Endothelial cell of umbilical vein (primary cell): ENCODE results near the gene KIAA1958. TPM values are rescaled to one million over a fixed set of nuclear protein-coding genes. Genes with fewer than 3 reads are reported as not detected.

ENCODE experiments used
- BruUV-seq: library from RNA; stranded (reverse); fragments of 400-500 nt; replicated peaks from 2 replicates; lab custom pipeline; 2021; lab: Mats Ljungman, UMichigan
- CTCF ChIA-PET: fragments of 300-600, 350-600 bp; sonication (Branson Sonifier 250); formaldehyde crosslinking; loops from one replicate; lab custom pipeline; 2021; ENCODE audit warnings: antibody characterized with exemption, inconsistent platforms; lab: Charles Lee
- POLR2A ChIA-PET: fragments of 300-600, 350-600 bp; sonication (Branson Sonifier 250); formaldehyde crosslinking; loops from one replicate; lab custom pipeline; 2021; ENCODE audit warnings: antibody characterized with exemption, inconsistent platforms; lab: Charles Lee
- DNase-seq: peaks from one replicate; pipeline ENCODE4 v3.0.0-alpha.2; 2011; ENCODE audit warnings: low read depth, low spot score
- FAIRE-seq: peaks from 2 replicates; lab custom pipeline; 2011; peaks lifted over from hg19 to GRCh38; lab: Jason Lieb, UNC
- H2AFZ ChIP-seq: 2 replicates; pipeline ENCODE4 v1.6.0; 2012; ENCODE audit warnings: low read depth, low read length, control low read depth, inconsistent platforms
- H3K27ac ChIP-seq: 2 replicates; pipeline ENCODE4 v1.5.1; 2011; ENCODE audit warnings: low read depth, mild to moderate bottlenecking, control low read depth, low read length, moderate library complexity; ENCODE audit not compliant: insufficient read depth
- H3K27me3 ChIP-seq, 2 experiments: 2 replicates each; pipeline versions ENCODE4 v1.6.0 to v1.6.1; 2011; ENCODE audit warnings: low read length in 2 of 2, mixed read lengths in 1 of 2; ENCODE audit not compliant: control insufficient read depth in 2 of 2, insufficient read depth in 2 of 2
- H3K36me3 ChIP-seq, 2 experiments: 2 replicates in 1 of 2; 3 replicates in 1 of 2; pipeline ENCODE4 v1.5.1; 2011; ENCODE audit warnings: low read length in 2 of 2, mild to moderate bottlenecking in 1 of 2, moderate library complexity in 1 of 2; ENCODE audit not compliant: control insufficient read depth in 2 of 2, insufficient read depth in 2 of 2; ENCODE audit errors: extremely low read depth in 1 of 2
- H3K4me1 ChIP-seq: 3 replicates; pipeline ENCODE4 v1.5.1; 2011; ENCODE audit warnings: mild to moderate bottlenecking, low read length; ENCODE audit not compliant: control insufficient read depth, insufficient read depth; ENCODE audit errors: extremely low read depth
- H3K4me2 ChIP-seq: 2 replicates; pipeline ENCODE4 v1.6.1; 2011; ENCODE audit warnings: low read length, control low read depth, mixed read lengths; ENCODE audit not compliant: insufficient read depth
- H3K4me3 ChIP-seq, 3 experiments: fragments of 200-600 bp in 1 of 3; sonication (generic), shearing (Covaris generic) in 1 of 3; replicated peaks in 1 of 3; 2 replicates each; pipeline ENCODE4 v1.5.1; 2011 to 2016; ENCODE audit warnings: control low read depth in 3 of 3, low read length in 3 of 3, mild to moderate bottlenecking in 2 of 3, inconsistent platforms in 1 of 3, low read depth in 1 of 3, moderate library complexity in 1 of 3; ENCODE audit not compliant: insufficient read depth in 1 of 3
- H3K79me2 ChIP-seq: 2 replicates; pipeline ENCODE4 v1.6.0; 2012; ENCODE audit warnings: low read length, inconsistent platforms; ENCODE audit not compliant: control insufficient read depth, insufficient read depth
- H3K9ac ChIP-seq: replicated peaks from 2 replicates; pipeline ENCODE3; 2011; ENCODE audit warnings: low read length, control low read depth; ENCODE audit not compliant: insufficient read depth; ENCODE audit errors: extremely low read depth
- H3K9me1 ChIP-seq: replicated peaks from 3 replicates; pipeline ENCODE4 v1.6.0; 2011; ENCODE audit warnings: mild to moderate bottlenecking, low read length; ENCODE audit not compliant: control insufficient read depth, insufficient read depth; ENCODE audit errors: extremely low read depth
- H3K9me3 ChIP-seq: replicated peaks from 2 replicates; pipeline ENCODE4 v1.5.1; 2012; ENCODE audit warnings: low read length, inconsistent platforms; ENCODE audit not compliant: control insufficient read depth, insufficient read depth
- H4K20me1 ChIP-seq: replicated peaks from 2 replicates; pipeline ENCODE3; 2011; ENCODE audit warnings: mild to moderate bottlenecking, low read length; ENCODE audit not compliant: control insufficient read depth, insufficient read depth; ENCODE audit errors: extremely low read depth
- CTCF ChIP-seq, 2 donors: IDR thresholded peaks; 1 replicate in 1 of 2; 2 replicates in 1 of 2; pipeline ENCODE4 v1.5.1; 2011; ENCODE audit warnings: low read length in 2 of 2, mild to moderate bottlenecking in 2 of 2, moderate library complexity in 2 of 2, control low read depth in 1 of 2, inconsistent platforms in 1 of 2, low read depth in 1 of 2; ENCODE audit not compliant: insufficient read depth in 1 of 2; ENCODE audit errors: extremely low read depth in 1 of 2
- EZH2 ChIP-seq: IDR thresholded peaks from 2 replicates; pipeline ENCODE4 v1.6.1; 2012; ENCODE audit warnings: borderline replicate concordance, low read depth, mild to moderate bottlenecking, moderate library complexity, low read length, inconsistent platforms; ENCODE audit not compliant: severe bottlenecking
- FOS ChIP-seq: IDR thresholded peaks from 2 replicates; pipeline ENCODE4 v1.6.1; 2011; ENCODE audit warnings: mild to moderate bottlenecking, low read length, moderate library complexity, borderline replicate concordance; ENCODE audit not compliant: insufficient read depth
- GATA2 ChIP-seq: IDR thresholded peaks from 2 replicates; pipeline ENCODE4 v1.7.0; 2011; ENCODE audit warnings: low read depth, mild to moderate bottlenecking, moderate library complexity, mixed read lengths, low read length; ENCODE audit not compliant: insufficient read length, insufficient read depth
- JUN ChIP-seq: IDR thresholded peaks from 2 replicates; pipeline ENCODE4 v1.6.1; 2011; ENCODE audit warnings: borderline replicate concordance, low read depth; ENCODE audit not compliant: insufficient read length, insufficient read depth
- MAX ChIP-seq: IDR thresholded peaks from 2 replicates; pipeline ENCODE4 v1.6.1; 2011; ENCODE audit not compliant: insufficient read depth, insufficient read length
- MYC ChIP-seq: IDR thresholded peaks from one replicate; pipeline ENCODE4 v1.6.1; 2011; ENCODE audit warnings: mild to moderate bottlenecking, low read depth, low read length
- POLR2A ChIP-seq: IDR thresholded peaks from 2 replicates; pipeline ENCODE4 v1.6.1; 2012; ENCODE audit warnings: low read depth, mild to moderate bottlenecking, control low read depth, low read length
- POLR2AphosphoS5 ChIP-seq: IDR thresholded peaks from 2 replicates; pipeline ENCODE4 v1.6.1; 2012; ENCODE audit warnings: low read depth, mild to moderate bottlenecking, control low read depth, low read length, moderate library complexity; ENCODE audit not compliant: insufficient read depth
- dilution Hi-C: fragments of 300-500 bp; cut with MboI; formaldehyde crosslinking; loops from one replicate; pipeline ENCODE4 v1.15.0; 2019; ENCODE audit warnings: low sequenced_read_pairs; ENCODE audit not compliant: extremely low pct_ligation_motif_present
- intact Hi-C: fragments of 100-400 bp; cut with micrococcal nuclease; formaldehyde crosslinking; loops from one replicate; pipeline ENCODE4 v1.10.0; 2022
- polyA plus RNA-seq, 4 experiments: library from polyadenylated mRNA; depleted of rRNA in 3 of 4; stranded (reverse) in 3 of 4; unstranded in 1 of 4; fragments of >200 nt; gene quantifications; 2 replicates each; pipeline versions ENCODE4 v1.2.1 to v1.2.3, GENCODE V29; 2011 to 2012; ENCODE audit warnings: missing spikeins in 1 of 4
- total RNA-seq: library from RNA; stranded (reverse); gene quantifications from 2 replicates; pipeline ENCODE4 v1.2.3, GENCODE V29; 2021

Gene KIAA1958
- total and polyA plus RNA-seq, 2 donors (not counting 3 experiments of a cell fraction or from before 2014, with no cell fraction given), result 1.7 to 5.0 TPM

GRCh38 chr9:112604790-112605189 is 118.2 kb downstream of the KIAA1958 start:
- Histone ChIP-seq H2AFZ (no peak overlapping the region), H3K4me3 (no peak overlapping the region), H3K4me2 (no peak overlapping the region), H3K79me2 (no peaks in the 10 kb centered on the region), H3K27ac (no peak overlapping the region), H3K27me3 (no peaks in the 10 kb centered on the region), H3K9me1 (no peaks in the 10 kb centered on the region), H3K4me1 (no peaks in the 10 kb centered on the region), H3K9me3 (no peaks in the 10 kb centered on the region), H3K9ac (no peak overlapping the region), H3K36me3 (no peaks in the 10 kb centered on the region), H4K20me1 (no peaks in the 10 kb centered on the region)
- DNase-seq (no peak), FAIRE-seq (no peak)
- dilution Hi-C loops (no loop called here), intact Hi-C loops (no loop called here)
- CTCF ChIA-PET, result no interaction called here
- no TSS peak for BruUV-seq
- TF ChIP-seq EZH2, result no peak
- no peak for TF ChIP-seq MYC
- no peak for TF ChIP-seq GATA2
- TF ChIP-seq POLR2AphosphoS5, result no peak
- no peak for TF ChIP-seq CTCF (IDR thresholded peaks at IDR 0.05; ENCODE audit: extremely low read depth in 1 of 2, insufficient read depth in 1 of 2, low read depth in 1 of 2, low read length in 2 of 2)
- no peak for TF ChIP-seq FOS
- no peak for TF ChIP-seq MAX
- no peak for TF ChIP-seq POLR2A
- TF ChIP-seq JUN, result no peak
- POLR2A ChIA-PET, result no interaction called here
